Activated CD8-positive, alpha-beta T cell treated with anti-CD3 and anti-CD28 coated beads for 36 hours (primary cell): ENCODE results near the gene PLCB3. TPM values are rescaled to one million over a fixed set of nuclear protein-coding genes. Genes with fewer than 3 reads are reported as not detected.

ENCODE experiments used
- ATAC-seq: fragments of 200-7000 bp; cut with Tn5 transposase; one replicate; pipeline ENCODE4 v1.10.0; 2021; ENCODE audit warnings: mild to moderate bottlenecking, moderate library complexity
- CTCF ChIA-PET: fragments of 350-600 bp; sonication (Branson Sonifier 250); formaldehyde crosslinking; loops from one replicate; lab custom pipeline; 2021; ENCODE audit warnings: antibody characterized with exemption; lab: Charles Lee
- POLR2A ChIA-PET: fragments of 350-600 bp; sonication (Branson Sonifier 250); formaldehyde crosslinking; loops from one replicate; lab custom pipeline; 2021; ENCODE audit warnings: antibody characterized with exemption; lab: Charles Lee
- DNase-seq: peaks from one replicate; pipeline ENCODE4 v3.0.0-alpha.2; 2020
- H3K27ac Mint-ChIP-seq: one replicate; pipeline ENCODE4 v1.8.0; 2021; ENCODE audit warnings: mild to moderate bottlenecking, mixed read lengths
- H3K27me3 Mint-ChIP-seq: one replicate; pipeline ENCODE4 v1.8.0; 2021; ENCODE audit warnings: mixed read lengths
- H3K36me3 Mint-ChIP-seq: one replicate; pipeline ENCODE4 v1.8.0; 2021; ENCODE audit warnings: low read depth, mixed read lengths
- H3K4me1 Mint-ChIP-seq: one replicate; pipeline ENCODE4 v1.8.0; 2021; ENCODE audit warnings: low read depth, mixed read lengths
- H3K4me3 Mint-ChIP-seq: one replicate; pipeline ENCODE4 v1.8.0; 2021; ENCODE audit warnings: mild to moderate bottlenecking, moderate library complexity, mixed read lengths
- H3K9me3 Mint-ChIP-seq: one replicate; pipeline ENCODE4 v1.8.0; 2021; ENCODE audit warnings: mixed read lengths
- intact Hi-C: fragments of 100-400 bp; cut with micrococcal nuclease; formaldehyde crosslinking; loops from one replicate; pipeline ENCODE4 v1.10.0; 2022
- total RNA-seq, 2 experiments: library from RNA; stranded (reverse); gene quantifications; one replicate each; pipeline ENCODE4 v1.2.3, GENCODE V29; 2021
- TF ChIP-seq, protein P1 (sequence below): fragments of 200-600 bp; IDR thresholded peaks from one replicate; pipeline ENCODE4 v1.8.0; 2022; ENCODE audit warnings: antibody characterized with exemption, mild to moderate bottlenecking

The PLCB3 gene
- total RNA-seq, 2 experiments from 2014 or later = 8.7 to 9.6 TPM

DNA sequence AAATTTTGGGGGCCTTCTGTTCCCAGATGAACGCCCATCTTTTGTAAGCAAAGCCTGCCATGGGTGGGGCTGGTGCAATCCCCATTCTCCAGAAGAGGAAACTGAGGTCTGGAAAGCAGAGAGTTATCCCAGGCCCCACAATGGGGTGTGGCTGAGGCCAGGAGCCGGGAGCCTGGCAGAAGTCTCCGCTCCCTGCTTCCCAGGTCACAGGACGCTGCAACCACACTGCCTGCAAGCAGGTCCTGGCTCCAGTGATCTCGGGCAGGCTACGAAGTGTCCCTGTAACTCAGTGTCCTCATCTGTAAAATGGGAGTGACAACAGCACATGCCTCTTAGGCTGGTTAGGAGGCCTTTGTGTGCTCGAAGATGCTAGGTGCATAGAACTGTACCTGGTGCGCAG lies 1.7 kb downstream of the PLCB3 start:
- H3K36me3 Mint-ChIP-seq = peaks cover 2% of the 10 kb centered on the region
- TF ChIP-seq, protein P1, sequence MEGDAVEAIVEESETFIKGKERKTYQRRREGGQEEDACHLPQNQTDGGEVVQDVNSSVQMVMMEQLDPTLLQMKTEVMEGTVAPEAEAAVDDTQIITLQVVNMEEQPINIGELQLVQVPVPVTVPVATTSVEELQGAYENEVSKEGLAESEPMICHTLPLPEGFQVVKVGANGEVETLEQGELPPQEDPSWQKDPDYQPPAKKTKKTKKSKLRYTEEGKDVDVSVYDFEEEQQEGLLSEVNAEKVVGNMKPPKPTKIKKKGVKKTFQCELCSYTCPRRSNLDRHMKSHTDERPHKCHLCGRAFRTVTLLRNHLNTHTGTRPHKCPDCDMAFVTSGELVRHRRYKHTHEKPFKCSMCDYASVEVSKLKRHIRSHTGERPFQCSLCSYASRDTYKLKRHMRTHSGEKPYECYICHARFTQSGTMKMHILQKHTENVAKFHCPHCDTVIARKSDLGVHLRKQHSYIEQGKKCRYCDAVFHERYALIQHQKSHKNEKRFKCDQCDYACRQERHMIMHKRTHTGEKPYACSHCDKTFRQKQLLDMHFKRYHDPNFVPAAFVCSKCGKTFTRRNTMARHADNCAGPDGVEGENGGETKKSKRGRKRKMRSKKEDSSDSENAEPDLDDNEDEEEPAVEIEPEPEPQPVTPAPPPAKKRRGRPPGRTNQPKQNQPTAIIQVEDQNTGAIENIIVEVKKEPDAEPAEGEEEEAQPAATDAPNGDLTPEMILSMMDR = no peak
- no peak for DNase-seq
- H3K27ac Mint-ChIP-seq = no peak overlapping the region
- POLR2A ChIA-PET = interaction anchor here (1.7 to 10.0 kb wide), 3 partner anchors 15 to 46 kb away, joined by 5 to 132 read pairs (median 11); partner anchors contain the start of gene FERMT3
- ATAC-seq = no peak
- CTCF ChIA-PET = interaction anchor here (0.7 to 5.3 kb wide), 6 partner anchors 10 to 51 kb away, joined by 3 to 35 read pairs (median 12); no protein-coding TSS in a partner anchor
- H3K9me3 Mint-ChIP-seq = no peaks in the 10 kb centered on the region
- intact Hi-C loops = no loop called here
- H3K27me3 Mint-ChIP-seq = no peaks in the 10 kb centered on the region
- H3K4me3 Mint-ChIP-seq = peak overlapping the region; percentile 18
- peaks cover 14% of the 10 kb centered on the region for H3K4me1 Mint-ChIP-seq

DNA sequence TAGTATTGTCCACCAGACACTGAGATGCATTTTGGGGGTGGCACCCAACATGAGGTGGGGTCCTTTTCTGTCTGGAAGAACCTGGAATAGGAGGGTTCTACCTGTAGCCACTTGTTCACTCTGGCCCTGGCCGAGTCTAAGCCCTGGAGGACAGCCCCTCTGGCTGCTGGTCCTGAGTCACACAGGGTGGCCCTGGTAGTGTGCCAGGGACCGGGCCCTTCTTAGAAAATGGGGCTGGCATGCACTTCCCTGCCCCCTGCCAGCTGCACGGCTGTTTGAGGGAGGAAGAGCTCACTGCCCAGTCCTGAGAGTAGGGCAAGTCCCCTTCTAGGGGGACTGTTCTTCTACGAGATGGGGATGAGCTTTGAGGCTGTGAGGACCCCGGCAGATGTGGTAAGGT lies 2.2 kb downstream of the PLCB3 start:
- peaks cover 14% of the 10 kb centered on the region for H3K4me1 Mint-ChIP-seq
- intact Hi-C loops = no loop called here
- POLR2A ChIA-PET = interaction anchor here (3.1 kb wide), 1 partner anchor 14 kb away, joined by 11 read pairs; no protein-coding TSS in a partner anchor

DNA sequence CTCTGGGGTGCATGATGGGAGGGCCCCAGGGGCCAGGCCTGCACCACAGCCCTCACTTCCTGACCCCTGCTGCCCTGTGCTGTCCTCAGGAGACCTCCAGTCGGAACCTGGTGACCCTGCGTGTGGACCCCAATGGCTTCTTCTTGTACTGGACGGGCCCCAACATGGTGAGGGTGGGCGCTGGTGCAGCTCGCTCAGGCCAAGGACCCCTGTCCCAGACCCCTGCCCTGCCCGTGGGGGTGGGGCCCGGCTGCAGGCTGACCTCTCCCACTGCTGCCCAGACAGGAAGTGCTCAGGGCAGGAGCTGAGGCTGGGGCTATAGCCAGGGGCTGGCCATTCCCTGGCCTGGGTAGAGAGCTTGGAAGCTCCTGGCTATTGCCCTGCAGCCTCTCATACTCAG lies 3.0 kb downstream of the PLCB3 start:
- ATAC-seq (no peak), DNase-seq (no peak)
- H3K36me3 Mint-ChIP-seq = peaks cover 4% of the 10 kb centered on the region
- intact Hi-C loops = no loop called here
- no peaks in the 10 kb centered on the region for H3K27me3 Mint-ChIP-seq
- POLR2A ChIA-PET = interaction anchor here (1.5 to 3.1 kb wide), 2 partner anchors 8 to 14 kb away, joined by 4 to 11 read pairs; partner anchors contain the start of gene PPP1R14B
- TF ChIP-seq, protein P1 = no peak
- H3K4me1 Mint-ChIP-seq = peaks cover 15% of the 10 kb centered on the region
- no peaks in the 10 kb centered on the region for H3K9me3 Mint-ChIP-seq
- H3K27ac Mint-ChIP-seq = no peak overlapping the region
- CTCF ChIA-PET = interaction anchor here (1.0 kb wide), 1 partner anchor 49 kb away, joined by 3 read pairs; no protein-coding TSS in a partner anchor
- H3K4me3 Mint-ChIP-seq = no peak overlapping the region

More for the DNA sequence above, 2.2 kb downstream of the PLCB3 start:
- TF ChIP-seq, protein P1 = no peak
- DNase-seq (no peak), ATAC-seq (no peak)
- CTCF ChIA-PET = interaction anchor here (0.7 to 1.0 kb wide), 2 partner anchors 48 kb away, joined by 3 read pairs; no protein-coding TSS in a partner anchor
- H3K9me3 Mint-ChIP-seq = no peaks in the 10 kb centered on the region
- H3K27me3 Mint-ChIP-seq = no peaks in the 10 kb centered on the region
- no peak overlapping the region for H3K27ac Mint-ChIP-seq
- H3K36me3 Mint-ChIP-seq = peaks cover 2% of the 10 kb centered on the region
- peak overlapping the region; percentile 18 for H3K4me3 Mint-ChIP-seq

DNA sequence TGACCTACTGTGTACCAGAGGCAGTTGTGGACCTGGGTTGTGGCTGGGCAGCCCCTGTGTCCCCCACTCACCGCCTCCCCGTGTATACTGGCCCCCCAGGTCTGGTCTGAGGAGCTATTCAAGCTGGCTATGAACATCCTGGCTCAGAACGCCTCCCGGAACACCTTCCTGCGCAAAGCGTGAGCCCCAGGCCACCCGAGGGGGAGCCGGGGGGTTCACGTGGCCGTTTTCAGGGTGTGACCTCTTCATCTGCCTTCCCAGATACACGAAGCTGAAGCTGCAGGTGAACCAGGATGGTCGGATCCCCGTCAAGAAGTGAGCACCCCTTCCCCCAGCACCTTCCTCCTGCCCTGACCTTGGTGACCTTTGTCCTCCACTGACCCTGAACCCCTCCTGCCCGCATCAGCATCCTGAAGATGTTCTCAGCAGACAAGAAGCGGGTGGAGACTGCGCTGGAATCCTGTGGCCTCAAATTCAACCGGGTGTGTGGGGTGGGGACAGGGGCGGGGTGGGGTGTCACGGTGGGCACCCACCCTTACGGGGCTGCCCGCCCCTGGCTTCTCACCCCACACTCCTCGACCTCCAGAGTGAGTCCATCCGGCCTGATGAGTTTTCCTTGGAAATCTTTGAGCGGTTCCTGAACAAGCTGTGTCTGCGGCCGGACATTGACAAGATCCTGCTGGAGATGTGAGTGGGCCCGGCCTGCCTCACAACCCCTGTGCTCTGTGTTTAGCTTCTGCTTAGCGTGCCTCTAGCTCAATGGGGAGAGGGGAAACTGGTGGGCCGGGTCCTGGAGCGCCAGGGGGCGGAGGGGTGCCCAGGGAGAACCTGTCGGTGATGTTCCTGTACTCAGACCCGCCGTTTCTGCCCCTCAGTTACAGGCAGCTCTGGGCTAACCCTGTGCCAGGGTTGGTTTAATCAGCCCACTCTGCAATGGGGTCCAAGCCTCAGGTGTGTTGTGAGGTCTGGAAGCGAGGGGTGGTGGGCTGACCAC lies 4.1 kb downstream of the PLCB3 start:
- Mint-ChIP-seq H3K4me3 (no peak overlapping the region), H3K27ac (no peak overlapping the region), H3K27me3 (no peaks in the 10 kb centered on the region), H3K36me3 (peaks cover 12% of the 10 kb centered on the region), H3K4me1 (peaks cover 21% of the 10 kb centered on the region), H3K9me3 (no peaks in the 10 kb centered on the region)
- intact Hi-C loops = no loop called here
- DNase-seq = no peak
- TF ChIP-seq, protein P1 = no peak
- CTCF ChIA-PET = interaction anchor here (1.0 to 1.2 kb wide), 2 partner anchors 10 to 49 kb away, joined by 3 read pairs; partner anchors contain the start of gene ESRRA
- ATAC-seq = no peak
- POLR2A ChIA-PET = interaction anchor here (0.7 to 3.1 kb wide), 4 partner anchors 9 to 45 kb away, joined by 3 to 11 read pairs (median 4); partner anchors contain the start of gene PPP1R14B
